GM18867 (cell line): ENCODE measurements around the gene NEK7.
A peak's percentile ranks its signal among the peaks of the same experiment; 100 is the strongest.
"Not testable (repeated sequence)": the region's sequence is repeated elsewhere in the genome, so short reads cannot be mapped to it uniquely, and the experiment has no call there.

ENCODE experiments used
- ATAC-seq: cut with Tn5 transposase; IDR thresholded peaks from one replicate; pipeline ENCODE4 v1.9.1; 2021; ENCODE audit warnings: mild to moderate bottlenecking, moderate library complexity; ENCODE audit not compliant: unreplicated experiment

Gene NEK7

DNA sequence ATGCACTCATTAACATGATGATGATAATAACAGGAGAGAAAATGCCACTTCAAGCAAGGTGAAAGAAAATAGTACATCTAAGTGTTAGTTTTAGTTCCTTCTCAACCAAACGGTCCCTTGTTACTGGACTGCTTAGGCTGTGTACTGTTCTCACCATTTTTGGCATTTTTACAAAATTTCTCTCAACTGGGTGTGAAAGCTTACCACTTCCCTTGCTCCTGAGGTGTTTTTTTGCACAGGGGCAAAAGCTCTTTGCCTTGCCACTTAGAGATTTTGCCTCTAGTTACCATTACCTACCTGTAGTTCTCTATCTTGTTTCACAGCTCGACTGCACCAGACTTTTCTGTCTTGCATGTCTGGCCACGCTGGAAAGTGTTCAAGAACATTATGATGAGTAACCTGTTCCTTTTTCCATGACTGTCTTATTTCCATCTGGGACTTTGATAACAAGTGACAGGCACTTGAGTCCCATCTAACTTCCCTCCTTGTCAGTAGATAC, 10.7 kb downstream of the NEK7 start:
- peak; percentile 85 for ATAC-seq

- ATAC-seq: no peak
These were observed 11.4 kb downstream of the NEK7 start for GRCh38 chr1:198168227-198168626.

- ATAC-seq: no peak
These were observed 12.9 kb downstream of the NEK7 start for GRCh38 chr1:198169672-198170071.

GRCh38 chr1:198171667-198172540, 15.1 kb downstream of the NEK7 start:
- no peak for ATAC-seq

DNA sequence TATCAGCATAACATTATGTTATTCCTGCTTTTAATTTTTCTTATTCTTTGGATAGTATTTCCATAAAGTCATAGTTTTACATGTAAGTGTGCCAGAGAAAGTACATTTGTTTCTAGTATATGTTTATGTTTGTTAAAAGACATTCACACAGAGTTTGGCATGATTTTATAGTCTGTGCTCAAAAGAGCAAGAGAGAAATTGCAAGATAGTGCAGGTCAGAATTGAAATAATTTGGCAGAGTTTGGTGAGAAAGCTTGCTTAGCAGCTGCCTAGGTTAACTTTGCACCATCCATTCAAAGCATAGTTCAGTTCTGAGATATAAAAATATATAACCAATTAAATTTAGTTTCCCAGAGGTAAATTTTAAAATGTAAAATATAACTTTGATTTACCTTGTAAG, 17.0 kb downstream of the NEK7 start:
- ATAC-seq: no peak

DNA sequence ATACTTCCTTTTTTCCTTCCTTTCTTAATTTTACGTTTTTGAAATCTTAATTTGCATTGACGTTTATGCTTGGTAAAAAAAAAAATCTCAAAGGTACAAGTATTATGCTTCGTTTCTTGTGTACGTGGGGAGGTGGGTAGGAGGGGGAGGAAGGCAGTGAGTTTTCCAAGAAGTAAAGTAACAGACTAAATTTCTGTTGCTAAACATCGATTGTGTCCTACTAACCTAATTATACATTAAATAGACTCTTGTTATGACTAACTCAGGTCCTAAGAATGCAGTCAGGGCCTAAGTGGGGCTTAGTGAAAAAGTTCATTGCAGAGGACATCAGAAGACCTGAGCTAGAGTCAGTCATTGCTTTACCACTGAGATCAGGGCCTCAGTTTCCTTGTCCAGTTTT, 17.5 kb downstream of the NEK7 start:
- no peak for ATAC-seq

- ATAC-seq: peak; percentile 48
These were observed 18.8 kb downstream of the NEK7 start for GRCh38 chr1:198175423-198176170.

DNA sequence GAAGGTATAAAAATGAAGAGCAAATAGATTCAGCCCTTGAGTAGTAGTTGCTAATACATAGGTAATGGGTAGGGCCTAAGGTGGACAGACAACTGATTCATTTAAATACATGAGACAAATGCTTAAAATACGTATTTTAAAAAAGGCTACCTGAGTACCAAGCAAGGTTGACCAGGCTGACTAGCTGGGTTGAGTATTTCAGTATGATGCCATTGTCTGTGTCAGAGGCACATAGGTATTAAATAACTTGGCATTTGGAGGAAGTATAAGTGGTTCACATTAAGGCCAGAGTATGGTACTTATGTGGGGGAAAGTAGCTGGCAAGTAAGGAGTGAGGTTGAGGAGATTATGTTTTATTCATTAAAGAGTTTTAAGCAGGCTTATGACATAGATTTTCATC, 19.4 kb downstream of the NEK7 start:
- ATAC-seq: no peak

DNA sequence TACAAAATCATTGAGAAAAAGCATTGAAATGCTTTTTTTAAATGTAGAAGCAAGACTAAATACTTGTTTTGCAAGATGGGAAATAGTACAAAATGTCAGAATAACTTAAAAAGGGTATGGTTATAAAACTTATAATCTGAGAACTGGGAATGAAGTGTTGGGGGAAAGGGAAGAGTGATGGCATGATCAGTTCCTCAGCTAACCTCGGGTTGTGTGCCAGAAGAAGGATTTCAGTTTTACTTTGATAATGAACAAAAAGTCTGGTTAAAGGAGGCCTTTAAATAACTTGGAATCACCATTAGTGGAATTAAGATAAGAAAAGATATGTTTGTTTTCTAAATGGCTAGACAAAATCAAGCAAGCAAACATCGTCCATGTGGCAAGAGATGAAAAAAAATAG, 20.7 kb downstream of the NEK7 start:
- ATAC-seq: no peak

DNA sequence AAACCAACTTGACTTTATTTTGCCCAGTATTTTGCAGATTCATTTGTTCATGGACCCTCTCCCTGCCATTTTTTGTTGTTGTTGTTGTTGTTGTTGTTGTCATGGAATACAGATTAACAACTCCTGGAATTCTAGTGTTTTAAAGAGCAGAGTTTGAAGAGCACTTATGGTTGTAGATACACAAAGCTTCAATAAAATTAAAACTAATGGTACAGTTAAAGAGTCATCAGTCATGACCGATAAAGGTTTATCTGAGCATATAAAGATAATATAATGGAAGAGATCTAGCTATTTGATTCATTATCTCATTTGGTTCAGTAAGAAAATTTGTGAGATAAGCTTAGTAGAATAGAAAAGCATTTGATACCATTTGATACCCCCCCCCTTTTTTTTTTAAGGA, 21.8 kb downstream of the NEK7 start:
- no peak for ATAC-seq

DNA sequence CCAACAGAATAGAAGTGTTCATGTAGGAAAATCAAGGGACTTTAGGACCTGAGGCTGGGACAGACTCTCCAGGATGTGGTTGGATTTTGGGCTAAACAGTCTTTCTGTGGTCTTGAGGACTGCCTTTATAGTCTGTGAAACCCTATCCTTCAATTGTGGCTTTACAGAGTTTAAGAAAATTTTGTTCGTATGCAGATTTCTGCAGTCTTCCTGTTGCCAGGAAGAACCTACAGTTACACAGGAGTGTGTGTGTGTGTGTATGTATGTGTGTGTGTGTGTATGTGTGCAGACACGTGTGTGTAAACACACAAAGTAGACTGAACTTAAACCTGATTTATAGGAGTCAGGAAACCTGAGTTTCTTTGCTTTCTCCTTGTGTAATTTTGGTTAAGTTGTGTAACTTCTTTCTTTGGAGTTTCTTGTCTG, 22.8 kb downstream of the NEK7 start:
- ATAC-seq: peak; percentile 39

DNA sequence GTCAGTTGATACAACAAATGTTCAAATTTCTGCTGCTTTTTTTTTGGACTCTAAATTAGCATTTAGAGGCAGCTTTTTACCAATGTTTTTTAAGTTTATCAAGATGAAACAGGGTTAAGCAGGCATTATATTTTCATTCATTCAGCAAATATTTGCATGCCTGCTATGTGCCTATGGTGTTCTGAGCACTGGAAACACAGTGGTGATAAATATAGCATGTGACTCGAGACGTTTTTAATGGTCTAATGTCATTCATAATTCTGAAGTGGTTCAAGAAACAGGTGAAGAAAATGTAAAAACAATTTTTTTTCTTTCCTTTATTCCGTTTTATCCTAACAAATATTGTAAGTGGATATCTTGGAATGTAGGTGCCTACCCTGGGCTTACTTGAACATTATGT, 26.8 kb downstream of the NEK7 start:
- no peak for ATAC-seq

DNA sequence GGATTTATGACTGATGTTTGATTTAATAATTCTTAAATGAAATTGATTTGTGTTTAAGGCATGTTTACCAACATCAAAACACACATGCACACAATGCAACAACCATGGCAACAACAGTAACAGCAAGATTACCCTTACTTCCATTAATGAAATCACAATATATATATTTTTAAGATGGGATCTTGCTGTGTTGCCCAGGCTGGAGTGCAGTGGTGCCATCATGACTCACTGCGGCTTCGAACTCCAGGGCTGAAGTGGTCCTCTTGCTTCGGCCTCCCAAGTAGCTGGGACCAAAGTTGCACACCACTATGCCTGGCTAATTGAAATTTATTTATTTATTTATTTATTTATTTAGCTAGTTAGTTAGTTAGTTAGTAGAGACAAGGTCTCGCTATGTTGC, 27.7 kb downstream of the NEK7 start:
- ATAC-seq: no peak

GRCh38 chr1:198185146-198185545, 28.3 kb downstream of the NEK7 start:
- ATAC-seq: no peak

- peak; percentile 71 for ATAC-seq
These were observed 29.0 kb downstream of the NEK7 start for GRCh38 chr1:198185759-198186158.

DNA sequence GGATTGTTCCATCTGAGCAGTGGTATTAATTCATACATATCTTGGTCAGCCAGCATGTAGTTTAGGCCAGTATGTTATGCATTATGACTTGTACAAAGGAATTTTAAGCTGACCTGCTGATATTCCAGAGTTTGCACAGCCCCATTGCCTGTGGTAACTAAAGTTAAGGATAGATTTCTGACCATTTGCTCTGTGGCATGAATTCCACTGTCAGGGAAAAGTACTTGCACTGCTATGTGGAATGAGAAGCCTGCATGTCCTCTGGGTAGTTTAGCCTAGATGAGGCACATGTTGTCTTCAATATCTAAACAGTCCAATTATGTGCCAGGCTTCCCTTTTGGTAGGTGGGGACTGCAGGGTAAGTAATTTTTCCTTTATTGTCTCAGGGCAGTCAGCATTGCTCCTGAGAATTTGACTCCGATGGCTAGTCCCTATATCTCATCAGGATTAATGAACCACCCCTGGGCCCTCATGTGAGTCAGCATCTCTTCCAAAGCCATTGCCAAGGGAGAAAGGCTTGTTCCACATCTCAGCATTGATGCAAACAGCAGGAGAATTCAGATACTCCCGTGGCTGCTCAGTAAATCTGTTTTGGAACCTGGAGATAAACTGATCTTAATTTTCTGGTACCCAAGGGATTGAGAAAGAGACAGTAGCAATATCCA, 30.2 kb downstream of the NEK7 start:
- ATAC-seq: no peak

GRCh38 chr1:198187973-198188588, 31.3 kb downstream of the NEK7 start:
- ATAC-seq: peak; percentile 60

DNA sequence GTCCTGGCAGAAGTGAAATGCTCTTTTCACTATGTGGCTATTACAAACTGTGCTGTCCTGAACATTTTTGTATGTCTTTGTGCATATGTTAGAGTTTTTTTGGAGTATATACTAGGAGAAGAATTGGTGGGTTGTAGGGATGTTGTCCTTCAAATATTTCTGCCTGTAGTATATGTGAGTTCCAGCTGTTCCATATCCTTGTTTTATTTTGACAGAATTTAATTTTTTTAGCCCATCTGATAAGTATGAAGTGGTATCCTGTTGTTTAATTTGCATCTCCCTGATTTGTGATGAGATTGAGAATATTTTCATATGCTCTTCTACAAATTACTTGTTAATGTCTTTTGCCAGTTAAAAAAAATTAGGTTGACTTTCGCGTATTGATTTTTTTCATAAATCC, 34.3 kb downstream of the NEK7 start:
- no peak for ATAC-seq

- ATAC-seq: not testable (repeated sequence)
These were observed 37.1 kb downstream of the NEK7 start for GRCh38 chr1:198193871-198194270.

- no peak for ATAC-seq
These were observed 39.8 kb downstream of the NEK7 start for GRCh38 chr1:198196630-198197029.

GRCh38 chr1:198197285-198197684, 40.5 kb downstream of the NEK7 start:
- no peak for ATAC-seq
